ENCODE measurements around the gene TRIM46.

TRIM46 gene

GRCh38 chr1:155174324-155175280 lies 953 bp downstream of the TRIM46 start:
- DNase-seq = peak; percentile 68 to 71

- DNase-seq = no peak
Measured at GRCh38 chr1:155175281-155175926, 1.8 kb downstream of the TRIM46 start.

GRCh38 chr1:155175927-155176371 lies 2.3 kb downstream of the TRIM46 start:
- no peak for DNase-seq

GRCh38 chr1:155176544-155177071 lies 3.0 kb downstream of the TRIM46 start:
- peak; percentile 79 to 84 for DNase-seq

- no peak for DNase-seq
Measured at GRCh38 chr1:155177192-155177917, 3.7 kb downstream of the TRIM46 start.

GRCh38 chr1:155177918-155178281 lies 4.3 kb downstream of the TRIM46 start:
- no peak for DNase-seq

- peak in 1 of 2 donors; percentile 38 for DNase-seq
Measured at GRCh38 chr1:155178441-155179111, 4.9 kb downstream of the TRIM46 start.

- no peak for DNase-seq
Measured at GRCh38 chr1:155179112-155180031, 5.7 kb downstream of the TRIM46 start.

GRCh38 chr1:155181371-155182051 lies 7.9 kb downstream of the TRIM46 start:
- no peak for DNase-seq

- DNase-seq = no peak
Measured at GRCh38 chr1:155182052-155182550, 8.5 kb downstream of the TRIM46 start.

- DNase-seq = no peak
Measured at GRCh38 chr1:155183775-155184221, 10.1 kb downstream of the TRIM46 start.

- DNase-seq = no peak
Measured at GRCh38 chr1:155184351-155184811, 10.7 kb downstream of the TRIM46 start.

- DNase-seq = peak in 1 of 2 donors; percentile 67
Measured at GRCh38 chr1:155184835-155185782, 11.5 kb downstream of the TRIM46 start.

GRCh38 chr1:155185783-155186066 lies 12.1 kb downstream of the TRIM46 start:
- no peak for DNase-seq

- DNase-seq = no peak
Measured at GRCh38 chr1:155186067-155186793, 12.6 kb downstream of the TRIM46 start.

- DNase-seq = no peak
Measured at GRCh38 chr1:155186794-155187455, 13.3 kb downstream of the TRIM46 start.

- no peak for DNase-seq
Measured at GRCh38 chr1:155187456-155187891, 13.8 kb downstream of the TRIM46 start.

GRCh38 chr1:155188268-155188667 lies 14.6 kb downstream of the TRIM46 start:
- DNase-seq = no peak

Data from CD4-positive, alpha-beta T cell treated with Interleukin-1 beta for 1 hour (primary cell).